Gastroesophageal sphincter (tissue), 4 donors: ENCODE measurements around the gene CABP2. TPM values are rescaled to one million over a fixed set of nuclear protein-coding genes. Genes with fewer than 3 reads are reported as not detected.
"Not testable (repeated sequence)": the region's sequence is repeated elsewhere in the genome, so short reads cannot be mapped to it uniquely, and the experiment has no call there.

ENCODE experiments used
- ATAC-seq: fragments of 150-250 bp; one replicate; pipeline ENCODE4 v1.9.1; 2016; ENCODE audit warnings: mild to moderate bottlenecking, moderate library complexity
- H3K27ac ChIP-seq, 4 donors: fragments of 200-600 bp; sonication (generic) in 3 of 4; 1 replicate in 3 of 4; 2 replicates in 1 of 4; pipeline ENCODE4 v1.5.1; 2016 to 2019
- H3K27me3 ChIP-seq: fragments of 200-600 bp; sonication (generic); one replicate; pipeline ENCODE4 v1.5.1; 2019
- H3K36me3 ChIP-seq, 2 donors: fragments of 200-600 bp; sonication (generic); one replicate each; pipeline ENCODE4 v1.5.1; 2019; ENCODE audit warnings: control low read depth in 1 of 2
- H3K4me1 ChIP-seq, 3 donors: fragments of 200-600 bp; sonication (generic); 1 replicate in 2 of 3; 2 replicates in 1 of 3; pipeline ENCODE4 v1.5.1; 2016 to 2019; ENCODE audit warnings: control low read depth in 2 of 3
- H3K4me3 ChIP-seq, 2 donors: fragments of 200-600 bp; sonication (generic); one replicate each; pipeline ENCODE4 v1.5.1; 2019; ENCODE audit warnings: mild to moderate bottlenecking in 1 of 2, moderate library complexity in 1 of 2
- H3K9me3 ChIP-seq, 3 donors: fragments of 200-600 bp; sonication (generic); one replicate each; pipeline ENCODE4 v1.5.1; 2017 to 2019; ENCODE audit warnings: control low read depth in 2 of 3
- EP300 ChIP-seq: sonication (generic); formaldehyde crosslinking; IDR thresholded peaks from one replicate; pipeline ENCODE4 v1.6.1; 2017; ENCODE audit warnings: antibody characterized with exemption, mild to moderate bottlenecking
- POLR2A ChIP-seq, 2 donors: fragments of 450-650 bp; IDR thresholded peaks; one replicate each; pipeline ENCODE4 v1.6.1; 2017; ENCODE audit warnings: antibody characterized with exemption in 2 of 2, mild to moderate bottlenecking in 2 of 2, moderate library complexity in 1 of 2
- POLR2AphosphoS5 ChIP-seq: sonication (generic); formaldehyde crosslinking; IDR thresholded peaks from one replicate; pipeline ENCODE4 v1.6.1; 2017; ENCODE audit warnings: antibody characterized with exemption
- WGBS, 2 donors: methylation state at CpG; one replicate each; pipeline ENCODE4 v1.1.5; 2018; ENCODE audit warnings: low coverage in 1 of 2; 5-methylcytosine and 5-hydroxymethylcytosine counted together
- total RNA-seq, 4 donors: library from RNA; depleted of rRNA; stranded (reverse); fragments of >200 nt; gene quantifications; one replicate each; pipeline ENCODE4 v1.1.0, GENCODE V29; 2016
- TF ChIP-seq, protein P1 (sequence below), 4 experiments: fragments of 200-600 bp in 2 of 4; fragments of 450-650 bp in 2 of 4; sonication (generic) in 1 of 4; IDR thresholded peaks; one replicate each; pipeline ENCODE4 v1.5.1; 2017 to 2019; ENCODE audit warnings: antibody characterized with exemption in 4 of 4, mild to moderate bottlenecking in 2 of 4, moderate library complexity in 2 of 4

The CABP2 gene
- total RNA-seq, 4 donors from 2014 or later, result not detected

DNA sequence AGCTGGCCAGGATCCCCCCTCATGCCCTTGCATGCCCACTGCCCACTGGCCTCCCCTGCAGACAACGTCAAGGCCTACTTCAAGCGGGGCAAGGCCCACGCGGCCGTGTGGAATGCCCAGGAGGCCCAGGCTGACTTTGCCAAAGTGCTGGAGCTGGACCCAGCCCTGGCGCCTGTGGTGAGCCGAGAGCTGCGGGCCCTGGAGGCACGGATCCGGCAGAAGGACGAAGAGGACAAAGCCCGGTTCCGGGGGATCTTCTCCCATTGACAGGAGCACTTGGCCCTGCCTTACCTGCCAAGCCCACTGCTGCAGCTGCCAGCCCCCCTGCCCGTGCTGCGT, 32.5 kb downstream of the CABP2 start:
- H3K4me3 ChIP-seq, result no peak overlapping the region
- ATAC-seq, result no peak
- H3K36me3 ChIP-seq, result peaks cover 0 to 90% of the 10 kb centered on the region in 2 donors
- no peaks in the 10 kb centered on the region for H3K9me3 ChIP-seq
- no peaks in the 10 kb centered on the region for H3K27me3 ChIP-seq
- no CpG with 5 or more reads among the region's 15 CpGs for WGBS, 2 donors
- H3K27ac ChIP-seq, result peak overlapping the region in 3 of 4 donors; percentile 13 to 55 (median 37)
- TF ChIP-seq, protein P1, sequence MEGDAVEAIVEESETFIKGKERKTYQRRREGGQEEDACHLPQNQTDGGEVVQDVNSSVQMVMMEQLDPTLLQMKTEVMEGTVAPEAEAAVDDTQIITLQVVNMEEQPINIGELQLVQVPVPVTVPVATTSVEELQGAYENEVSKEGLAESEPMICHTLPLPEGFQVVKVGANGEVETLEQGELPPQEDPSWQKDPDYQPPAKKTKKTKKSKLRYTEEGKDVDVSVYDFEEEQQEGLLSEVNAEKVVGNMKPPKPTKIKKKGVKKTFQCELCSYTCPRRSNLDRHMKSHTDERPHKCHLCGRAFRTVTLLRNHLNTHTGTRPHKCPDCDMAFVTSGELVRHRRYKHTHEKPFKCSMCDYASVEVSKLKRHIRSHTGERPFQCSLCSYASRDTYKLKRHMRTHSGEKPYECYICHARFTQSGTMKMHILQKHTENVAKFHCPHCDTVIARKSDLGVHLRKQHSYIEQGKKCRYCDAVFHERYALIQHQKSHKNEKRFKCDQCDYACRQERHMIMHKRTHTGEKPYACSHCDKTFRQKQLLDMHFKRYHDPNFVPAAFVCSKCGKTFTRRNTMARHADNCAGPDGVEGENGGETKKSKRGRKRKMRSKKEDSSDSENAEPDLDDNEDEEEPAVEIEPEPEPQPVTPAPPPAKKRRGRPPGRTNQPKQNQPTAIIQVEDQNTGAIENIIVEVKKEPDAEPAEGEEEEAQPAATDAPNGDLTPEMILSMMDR (IDR thresholded peaks at IDR 0.05), result no peak
- TF ChIP-seq EP300, result no peak
- TF ChIP-seq POLR2A (IDR thresholded peaks at IDR 0.05), result no peak
- no peak for TF ChIP-seq POLR2AphosphoS5
- peaks cover 0 to 29% (median 0%) of the 10 kb centered on the region in 3 donors for H3K4me1 ChIP-seq

DNA sequence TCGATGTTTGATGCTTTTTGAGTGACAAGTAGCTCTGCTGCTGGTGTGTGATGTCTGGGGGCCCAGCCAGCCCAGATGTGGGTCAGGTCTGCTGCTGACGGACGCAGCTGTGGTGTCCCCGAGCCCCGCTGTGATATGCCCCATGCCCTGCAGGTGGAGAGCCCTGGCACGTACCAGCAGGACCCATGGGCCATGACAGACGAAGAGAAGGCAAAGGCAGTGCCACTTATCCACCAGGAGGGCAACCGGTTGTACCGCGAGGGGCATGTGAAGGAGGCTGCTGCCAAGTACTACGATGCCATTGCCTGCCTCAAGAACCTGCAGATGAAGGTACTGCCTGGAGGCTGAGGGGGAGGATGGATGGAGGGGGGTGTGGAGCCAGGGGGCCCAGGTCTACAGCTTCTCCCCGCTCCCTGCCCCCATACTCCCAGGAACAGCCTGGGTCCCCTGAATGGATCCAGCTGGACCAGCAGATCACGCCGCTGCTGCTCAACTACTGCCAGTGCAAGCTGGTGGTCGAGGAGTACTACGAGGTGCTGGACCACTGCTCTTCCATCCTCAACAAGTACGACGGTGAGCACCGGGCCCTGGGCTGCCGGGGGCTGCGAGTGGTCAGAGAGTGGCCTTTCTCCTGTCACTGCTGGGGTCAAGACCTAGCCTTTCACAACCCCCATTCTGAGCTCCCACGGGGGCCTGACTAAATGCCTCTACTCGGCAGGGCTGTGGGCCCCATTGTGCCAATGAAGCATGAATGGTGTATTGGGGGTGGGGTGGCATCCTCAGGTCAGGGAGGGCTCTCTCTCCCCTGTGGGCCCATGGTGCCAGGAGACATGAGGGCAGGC, 33.1 kb downstream of the CABP2 start:
- peak overlapping the region in 3 of 4 donors; percentile 13 to 55 (median 37) for H3K27ac ChIP-seq
- TF ChIP-seq POLR2A (IDR thresholded peaks at IDR 0.05) (no peak), EP300 (no peak), POLR2AphosphoS5 (no peak)
- TF ChIP-seq, protein P1 (IDR thresholded peaks at IDR 0.05), result no peak

DNA sequence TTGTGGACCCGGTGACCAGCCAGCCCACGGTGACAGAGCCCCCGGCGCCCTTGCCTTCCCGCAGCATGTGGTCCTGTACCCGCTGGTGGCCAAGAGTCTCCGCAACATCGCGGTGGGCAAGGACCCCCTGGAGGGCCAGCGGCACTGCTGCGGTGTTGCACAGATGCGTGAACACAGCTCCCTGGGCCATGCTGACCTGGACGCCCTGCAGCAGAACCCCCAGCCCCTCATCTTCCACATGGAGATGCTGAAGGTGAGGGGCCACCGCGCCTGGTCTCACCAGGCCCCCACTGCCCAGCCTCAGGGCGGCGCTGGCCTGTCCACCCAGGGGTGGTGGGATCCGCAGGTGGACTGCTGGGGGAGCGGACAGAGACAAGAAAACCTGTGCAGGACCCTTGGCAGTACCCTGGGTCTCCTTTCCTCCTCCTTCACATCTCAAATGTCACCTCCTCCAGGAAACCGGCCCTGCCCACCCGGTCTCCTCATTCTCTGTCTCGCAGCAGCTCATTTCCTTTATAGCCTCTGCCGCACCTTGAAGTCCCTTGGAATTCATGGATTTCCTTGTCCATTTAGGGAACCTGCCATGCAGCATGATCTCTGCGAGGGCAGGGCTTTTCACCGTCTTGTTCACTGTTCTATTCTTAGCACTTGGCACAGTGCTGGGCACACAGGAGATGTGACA, 33.9 kb downstream of the CABP2 start:
- no peak overlapping the region for H3K4me3 ChIP-seq
- H3K36me3 ChIP-seq, result peaks cover 0 to 76% of the 10 kb centered on the region in 2 donors
- 61 to 63% methylated on average over 5 to 8 of the region's 25 CpGs for WGBS, 2 donors
- no peaks in the 10 kb centered on the region for H3K27me3 ChIP-seq
- H3K9me3 ChIP-seq, result no peaks in the 10 kb centered on the region
- TF ChIP-seq, protein P1 (IDR thresholded peaks at IDR 0.05), result no peak
- TF ChIP-seq EP300 (no peak), POLR2AphosphoS5 (no peak), POLR2A (IDR thresholded peaks at IDR 0.05) (no peak)
- no peak for ATAC-seq
- no peak overlapping the region for H3K27ac ChIP-seq
- peaks cover 0 to 43% (median 8%) of the 10 kb centered on the region in 3 donors for H3K4me1 ChIP-seq

More for the DNA sequence above, 33.1 kb downstream of the CABP2 start:
- H3K36me3 ChIP-seq, result peaks cover 0 to 84% of the 10 kb centered on the region in 2 donors
- H3K27me3 ChIP-seq, result no peaks in the 10 kb centered on the region
- no peak for ATAC-seq
- peaks cover 0 to 35% (median under 1%) of the 10 kb centered on the region in 3 donors for H3K4me1 ChIP-seq
- no peak overlapping the region for H3K4me3 ChIP-seq
- no peaks in the 10 kb centered on the region for H3K9me3 ChIP-seq
- 40 to 92% methylated on average over 1 to 4 of the region's 23 CpGs for WGBS, 2 donors

DNA sequence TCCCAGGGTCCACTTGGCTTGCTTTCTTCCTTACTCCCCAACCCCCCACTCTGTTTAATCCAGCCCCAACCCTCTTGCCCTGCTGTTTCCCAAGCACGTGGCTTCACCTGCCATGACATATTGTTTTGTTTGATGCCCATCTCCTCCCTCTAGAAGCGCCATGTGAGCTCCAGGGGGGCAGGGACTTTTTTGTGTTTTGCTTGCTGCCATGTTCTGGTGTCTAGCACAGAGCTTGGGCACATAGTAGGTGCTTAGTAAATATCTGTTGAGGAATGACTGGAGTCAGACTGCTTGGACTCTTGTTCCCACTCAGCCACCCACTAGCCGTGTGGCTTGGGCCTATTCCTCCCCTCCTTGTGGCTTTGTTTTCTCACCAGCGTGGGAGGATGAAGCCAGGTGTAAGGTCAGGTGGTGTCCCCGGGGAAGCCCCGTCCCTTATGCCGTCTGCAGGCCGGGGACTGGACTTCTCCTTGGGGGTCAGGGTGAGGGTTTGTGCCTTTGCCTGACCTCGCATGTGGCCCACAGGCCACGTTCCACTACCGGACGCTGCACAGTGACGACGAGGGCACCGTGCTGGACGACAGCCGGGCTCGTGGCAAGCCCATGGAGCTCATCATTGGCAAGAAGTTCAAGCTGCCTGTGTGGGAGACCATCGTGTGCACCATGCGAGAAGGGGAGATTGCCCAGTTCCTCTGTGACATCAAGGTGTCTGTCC, 36.6 kb downstream of the CABP2 start:
- ATAC-seq, result no peak
- WGBS, 2 donors, result 61 to 89% methylated on average over 2 to 5 of the region's 20 CpGs
- TF ChIP-seq EP300, result no peak
- TF ChIP-seq, protein P1 (IDR thresholded peaks at IDR 0.05), result no peak
- TF ChIP-seq POLR2AphosphoS5, result no peak
- no peak overlapping the region for H3K27ac ChIP-seq
- H3K4me1 ChIP-seq, result peaks cover 0 to 56% (median 18%) of the 10 kb centered on the region in 3 donors
- peaks cover 0 to 49% of the 10 kb centered on the region in 2 donors for H3K36me3 ChIP-seq
- no peaks in the 10 kb centered on the region for H3K27me3 ChIP-seq
- no peaks in the 10 kb centered on the region for H3K9me3 ChIP-seq
- H3K4me3 ChIP-seq, result no peak overlapping the region

DNA sequence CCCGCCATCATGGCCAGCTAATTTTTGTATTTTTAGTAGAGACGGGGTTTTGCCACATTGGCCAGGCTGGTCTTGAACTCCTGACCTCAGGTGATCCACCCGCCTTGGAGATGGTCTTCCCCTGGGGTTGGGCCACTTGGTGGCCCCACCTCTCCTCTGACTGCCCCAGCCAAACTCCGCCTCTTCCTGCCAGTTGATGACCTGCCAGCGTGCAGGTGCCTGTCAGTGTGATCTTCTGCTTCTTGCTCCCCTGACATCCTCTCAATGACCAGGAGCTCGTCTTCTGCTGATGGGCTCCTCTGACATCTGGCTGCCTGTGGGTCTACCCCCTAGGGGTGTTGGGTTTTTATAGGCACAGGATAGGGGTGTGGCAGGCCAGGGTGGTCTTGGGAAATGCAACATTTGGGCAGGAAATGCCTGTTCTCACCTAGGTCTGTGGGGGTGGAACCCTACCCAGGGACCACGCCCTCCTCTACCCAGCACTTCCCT, 37.3 kb downstream of the CABP2 start:
- H3K36me3 ChIP-seq, result peaks cover 0 to 42% of the 10 kb centered on the region in 2 donors
- H3K27me3 ChIP-seq, H3K9me3 ChIP-seq, H3K27ac ChIP-seq, H3K4me3 ChIP-seq, ATAC-seq: not testable (repeated sequence)
- WGBS, 2 donors, result 83% methylated on average over 6 of the region's 7 CpGs; no CpG with 5 or more reads in 1 of the 2 donors
- peaks cover 0 to 48% (median 18%) of the 10 kb centered on the region in 3 donors for H3K4me1 ChIP-seq
